BE2C (cell line): Measurements from ENCODE around the gene ZNF18.

ENCODE experiments used
- DNase-seq: peaks from one replicate; pipeline ENCODE4 v3.0.0-alpha.2; 2020
- H3K27me3 ChIP-seq: fragments of 250-450 bp; sonication (Bioruptor Pico); 2 replicates; pipeline ENCODE4 v1.5.1; 2020; ENCODE audit warnings: mild to moderate bottlenecking
- H3K36me3 ChIP-seq: fragments of 250-450 bp; sonication (Bioruptor Pico); 2 replicates; pipeline ENCODE4 v1.5.1; 2020; ENCODE audit warnings: mild to moderate bottlenecking
- H3K4me1 ChIP-seq: fragments of 250-450 bp; sonication (Bioruptor Pico); 2 replicates; pipeline ENCODE4 v1.5.1; 2020
- H3K4me3 ChIP-seq: 2 replicates; pipeline ENCODE4 v1.5.1; 2011; ENCODE audit warnings: low read depth, low read length
- H3K9me3 ChIP-seq: fragments of 250-450 bp; sonication (Bioruptor Pico); 2 replicates; pipeline ENCODE4 v1.5.1; 2020
- CTCF ChIP-seq: IDR thresholded peaks from 2 replicates; pipeline ENCODE4 v1.5.1; 2012; ENCODE audit warnings: mild to moderate bottlenecking, low read depth, low read length

Gene ZNF18

DNA sequence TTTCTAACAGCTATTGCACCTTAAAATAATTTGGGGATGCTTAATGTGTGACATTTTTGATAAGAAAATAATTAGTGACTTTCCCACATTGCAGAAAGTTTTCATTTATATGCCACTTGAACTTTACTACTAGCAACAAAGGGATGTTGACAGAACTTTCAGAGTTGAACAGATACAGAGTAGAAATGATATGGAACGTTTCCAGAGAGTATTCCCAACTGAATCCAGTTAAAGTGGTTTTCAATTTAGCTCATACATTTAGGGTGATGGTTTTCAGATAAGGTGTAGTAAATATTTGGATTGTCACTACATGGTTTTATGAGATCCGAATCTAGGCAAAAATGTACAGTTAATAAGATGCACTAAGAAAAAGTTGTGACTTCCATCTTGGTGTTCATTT, 40.7 kb upstream of the ZNF18 start:
- TF ChIP-seq CTCF, result no peak
- DNase-seq, result no peak
- Histone ChIP-seq H3K9me3 (no peaks in the 10 kb centered on the region), H3K36me3 (no peaks in the 10 kb centered on the region), H3K27me3 (no peaks in the 10 kb centered on the region), H3K4me1 (no peaks in the 10 kb centered on the region), H3K4me3 (no peak overlapping the region)

- TF ChIP-seq CTCF, result no peak
- no peak overlapping the region for H3K4me3 ChIP-seq
- no peaks in the 10 kb centered on the region for H3K36me3 ChIP-seq
- no peak for DNase-seq
- H3K4me1 ChIP-seq, result no peaks in the 10 kb centered on the region
- H3K27me3 ChIP-seq, result no peaks in the 10 kb centered on the region
- no peaks in the 10 kb centered on the region for H3K9me3 ChIP-seq
Measured at GRCh38 chr17:12035673-12036072, 38.4 kb upstream of the ZNF18 start.

DNA sequence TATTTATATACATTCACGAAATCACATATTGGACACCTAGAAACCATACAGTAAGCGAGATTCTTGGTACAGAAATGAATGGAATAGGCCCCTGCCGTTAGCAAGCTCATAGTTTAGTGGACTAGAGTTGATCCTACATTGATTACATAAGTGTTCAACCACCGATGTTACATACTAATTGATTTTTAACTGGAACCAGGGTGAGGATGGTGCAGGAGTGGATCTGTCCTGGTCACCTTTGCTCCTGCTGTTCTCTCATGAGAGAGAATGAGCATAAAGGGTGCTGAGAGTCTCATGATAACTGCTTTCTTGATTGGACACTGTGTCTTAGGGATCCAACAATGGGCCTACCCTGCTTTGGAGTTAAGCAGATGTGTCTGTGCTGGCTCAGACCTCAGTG, 37.3 kb upstream of the ZNF18 start:
- no peak for TF ChIP-seq CTCF
- Histone ChIP-seq H3K4me3 (no peak overlapping the region), H3K9me3 (no peaks in the 10 kb centered on the region), H3K27me3 (no peaks in the 10 kb centered on the region), H3K36me3 (no peaks in the 10 kb centered on the region), H3K4me1 (no peaks in the 10 kb centered on the region)
- no peak for DNase-seq

GRCh38 chr17:12028611-12029010, 31.3 kb upstream of the ZNF18 start:
- no peaks in the 10 kb centered on the region for H3K4me1 ChIP-seq
- H3K36me3 ChIP-seq, result no peaks in the 10 kb centered on the region
- no peak overlapping the region for H3K4me3 ChIP-seq
- no peak for DNase-seq
- H3K9me3 ChIP-seq, result no peaks in the 10 kb centered on the region
- no peaks in the 10 kb centered on the region for H3K27me3 ChIP-seq
- no peak for TF ChIP-seq CTCF

- TF ChIP-seq CTCF, result no peak
- H3K4me1 ChIP-seq, result no peaks in the 10 kb centered on the region
- no peaks in the 10 kb centered on the region for H3K27me3 ChIP-seq
- no peak overlapping the region for H3K4me3 ChIP-seq
- H3K36me3 ChIP-seq, result no peaks in the 10 kb centered on the region
- H3K9me3 ChIP-seq, result no peaks in the 10 kb centered on the region
- no peak for DNase-seq
Measured at GRCh38 chr17:12027658-12028057, 30.4 kb upstream of the ZNF18 start.

GRCh38 chr17:12024327-12024726, 27.1 kb upstream of the ZNF18 start:
- DNase-seq, result no peak
- H3K4me1 ChIP-seq, result no peaks in the 10 kb centered on the region
- no peak for TF ChIP-seq CTCF

More at GRCh38 chr17:12024327-12024726, 27.1 kb upstream of the ZNF18 start:
- Histone ChIP-seq H3K27me3 (no peaks in the 10 kb centered on the region), H3K9me3 (no peaks in the 10 kb centered on the region), H3K4me3 (no peak overlapping the region), H3K36me3 (no peaks in the 10 kb centered on the region)
